HG03135 (cell line): Measurements from ENCODE around the gene SRP9.
"Not testable (repeated sequence)": the region's sequence is repeated elsewhere in the genome, so short reads cannot be mapped to it uniquely, and the experiment has no call there.

Experiments
- ATAC-seq: cut with Tn5 transposase; IDR thresholded peaks from one replicate; pipeline ENCODE4 v1.9.1; 2021; ENCODE audit warnings: mild to moderate bottlenecking, moderate library complexity; ENCODE audit not compliant: unreplicated experiment

Gene SRP9

DNA sequence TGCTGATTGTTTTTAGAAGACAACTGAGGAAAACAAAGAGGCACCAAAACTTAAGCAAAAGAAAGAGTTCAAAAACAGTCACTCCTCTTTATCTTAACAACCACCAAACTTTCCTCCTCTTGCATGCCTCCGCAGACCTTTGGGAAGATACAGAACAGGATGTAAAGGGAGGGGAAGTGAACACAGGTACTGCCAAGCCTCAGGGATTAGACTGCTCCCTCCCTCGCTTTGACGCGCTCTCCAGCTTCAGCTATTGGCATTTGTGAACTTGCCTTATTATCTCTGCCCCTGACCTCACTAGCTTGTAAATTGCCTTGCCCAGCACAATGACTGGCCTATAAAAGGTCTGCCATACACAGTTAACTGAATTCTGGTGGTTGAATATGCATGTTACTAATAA lies 4.8 kb upstream of the SRP9 start:
- no peak for ATAC-seq

DNA sequence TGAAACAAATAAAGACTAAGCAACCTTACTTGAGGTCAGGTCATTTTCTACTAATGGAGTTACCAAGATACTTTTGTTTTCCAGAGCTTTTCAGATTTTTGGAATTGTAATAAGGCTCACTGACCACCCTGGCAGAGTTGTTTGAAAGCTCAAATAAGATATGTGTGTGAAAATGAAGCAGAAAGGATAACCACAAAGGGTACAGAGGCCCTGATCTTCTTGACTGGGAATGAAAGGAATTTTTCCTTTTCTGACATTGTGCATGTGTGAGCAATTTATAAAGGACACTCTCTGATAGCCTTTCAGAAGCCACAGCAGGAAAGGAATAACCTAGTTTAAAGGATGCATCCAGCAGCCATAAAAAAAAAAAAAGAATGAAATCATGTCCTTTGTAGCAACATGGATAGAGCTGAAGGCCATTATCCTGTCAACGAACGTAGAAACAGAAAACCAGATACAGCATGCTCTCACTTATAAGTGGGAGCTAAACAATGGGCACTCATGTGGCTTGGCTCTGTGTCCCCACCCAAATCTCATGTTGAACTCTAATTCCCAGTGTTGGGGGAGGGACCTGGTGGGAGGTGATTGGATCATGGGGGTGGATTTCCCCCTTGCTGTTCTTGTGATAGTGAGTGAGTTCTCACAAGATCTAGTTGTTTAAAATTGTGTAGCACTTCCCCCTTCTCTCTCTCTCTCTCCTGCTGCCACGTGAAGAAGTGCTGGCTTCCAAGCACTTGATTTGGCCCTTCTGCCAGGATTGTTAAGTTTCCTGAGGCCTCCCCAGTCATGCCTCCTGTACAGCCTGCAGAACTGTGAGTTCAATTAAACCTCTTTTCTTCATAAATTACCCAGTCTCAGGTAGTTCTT lies 3.1 kb upstream of the SRP9 start:
- ATAC-seq = no peak

DNA sequence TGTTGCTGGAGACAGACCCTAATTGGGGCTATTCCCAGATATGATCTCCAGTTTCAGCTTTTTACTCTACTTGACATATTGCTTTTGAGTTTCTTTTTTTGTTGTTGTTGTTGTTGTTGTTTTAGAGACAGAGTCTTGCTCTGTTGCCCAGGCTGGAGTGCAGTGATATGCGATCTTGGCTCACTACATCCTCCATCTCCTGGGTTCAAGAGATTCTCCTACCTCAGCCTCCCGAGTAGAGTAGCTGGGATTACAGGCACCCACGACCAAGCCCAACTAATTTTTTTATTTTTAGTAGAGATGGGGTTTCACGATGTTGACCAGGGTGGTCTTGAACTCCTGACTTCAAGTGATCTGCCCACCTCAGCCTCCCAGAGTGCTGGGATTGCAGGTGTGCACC lies 1.3 kb upstream of the SRP9 start:
- ATAC-seq = no peak

DNA sequence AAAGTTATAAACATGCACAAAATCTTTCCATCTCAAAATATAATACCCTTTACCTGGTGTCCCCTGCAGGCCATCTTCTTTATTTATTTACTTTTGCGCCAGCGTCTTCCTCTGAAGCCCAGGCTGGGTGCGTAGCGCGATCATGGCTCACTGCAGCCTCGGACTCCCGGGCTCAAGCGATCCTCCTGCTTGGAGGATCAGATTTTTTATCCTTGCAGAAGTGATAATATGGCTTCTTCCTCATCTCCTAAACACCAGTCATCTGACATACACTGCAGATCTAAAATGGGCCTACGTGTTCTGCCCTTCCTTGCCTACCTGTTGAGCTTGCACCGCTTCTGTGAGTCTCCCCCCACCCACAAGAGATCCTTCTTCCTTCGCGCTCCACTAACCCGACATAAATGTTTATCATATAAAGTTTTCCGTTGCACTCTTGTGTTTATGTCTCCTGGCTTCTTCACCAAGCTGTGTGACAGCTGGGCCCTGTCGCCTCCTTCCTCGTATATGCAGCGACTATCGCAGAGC lies 506 bp upstream of the SRP9 start:
- ATAC-seq = peak; percentile 17

DNA sequence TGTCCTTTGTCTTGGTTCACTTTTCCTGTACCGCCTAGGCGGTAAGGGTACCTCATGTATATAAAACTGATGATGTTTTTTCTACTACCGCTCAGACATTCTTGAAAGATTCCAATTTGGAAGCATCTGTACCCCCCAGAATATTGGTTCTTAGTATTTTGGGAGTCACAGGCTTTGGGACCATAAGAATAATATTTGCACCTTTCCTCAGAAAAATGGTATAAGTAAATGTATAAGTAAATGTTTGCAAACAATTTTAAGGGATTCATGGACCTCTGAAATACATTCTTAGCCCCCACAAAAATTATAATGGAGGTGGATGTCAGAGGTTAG lies 677 bp downstream of the SRP9 start:
- ATAC-seq = no peak

DNA sequence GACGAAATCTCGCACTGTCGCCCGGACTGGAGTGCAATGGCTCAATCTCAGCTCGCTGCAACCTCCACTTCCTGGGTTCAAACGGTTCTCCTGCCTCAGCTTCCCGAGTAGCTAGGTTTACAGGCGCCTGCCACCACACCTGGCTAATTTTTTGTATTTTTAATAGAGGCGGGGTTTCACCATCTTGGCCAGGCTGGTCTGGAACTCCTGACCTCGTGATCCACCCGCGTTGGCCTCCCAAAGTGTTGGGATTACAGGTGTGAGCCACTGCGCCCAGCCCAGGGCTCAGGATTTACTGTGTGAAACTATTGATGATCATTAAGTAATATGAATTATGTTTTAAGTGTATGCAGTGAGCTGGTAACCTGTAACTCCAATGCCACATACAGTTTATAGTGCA lies 1.5 kb downstream of the SRP9 start:
- not testable (repeated sequence) for ATAC-seq

DNA sequence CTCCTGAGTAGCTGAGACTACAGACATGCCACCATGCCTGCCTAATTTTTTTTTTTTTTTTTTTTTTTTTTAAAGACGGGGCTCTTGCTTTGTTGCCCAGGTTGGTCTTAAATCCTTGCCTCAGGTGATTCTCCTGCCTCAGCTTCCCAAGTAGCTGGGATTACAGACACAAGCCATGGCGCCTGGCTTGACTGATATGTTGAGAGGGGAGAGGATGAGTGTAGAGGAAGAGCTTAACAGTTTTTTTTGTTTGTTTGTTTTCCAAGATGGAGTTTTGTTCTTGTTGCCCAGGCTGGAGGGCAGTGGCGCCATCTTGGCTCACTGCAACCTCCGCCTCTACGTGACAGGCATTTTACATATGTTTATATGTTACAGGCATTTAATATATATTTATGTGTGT lies 2.5 kb downstream of the SRP9 start:
- ATAC-seq = no peak

DNA sequence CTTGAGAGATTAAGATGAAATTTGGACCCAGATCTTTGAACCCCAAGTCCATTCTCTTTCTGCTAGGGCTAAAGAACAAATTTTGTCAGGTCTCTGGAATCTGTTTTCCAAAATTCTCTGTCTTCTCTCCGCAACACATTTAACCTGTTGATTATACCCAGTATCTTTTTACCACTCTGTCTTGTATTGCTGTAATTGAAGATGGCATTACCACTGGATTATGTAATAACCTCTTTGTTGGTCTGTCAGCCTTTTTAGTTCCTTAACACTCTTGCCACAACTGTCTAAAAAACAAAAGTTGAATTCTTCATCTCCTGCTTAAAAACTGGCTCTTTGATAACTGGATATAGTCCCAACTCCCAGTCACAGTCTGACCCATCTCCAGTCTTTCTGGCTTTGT lies 3.0 kb downstream of the SRP9 start:
- no peak for ATAC-seq

DNA sequence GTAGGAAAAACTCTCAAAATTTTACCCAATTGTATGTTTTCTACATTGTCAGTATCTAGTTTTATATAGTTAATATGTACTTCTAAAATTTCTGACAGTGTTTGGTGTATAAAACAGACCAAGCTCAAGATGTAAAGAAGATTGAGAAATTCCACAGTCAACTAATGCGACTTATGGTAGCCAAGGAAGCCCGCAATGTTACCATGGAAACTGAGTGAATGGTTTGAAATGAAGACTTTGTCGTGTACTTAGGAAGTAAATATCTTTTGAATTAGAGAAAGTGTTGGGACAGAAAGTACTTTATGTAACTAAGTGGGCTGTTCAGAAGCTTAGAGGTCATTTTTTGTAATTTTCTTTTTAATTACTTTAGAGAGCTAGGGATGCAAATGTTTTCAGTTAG lies 11.5 kb downstream of the SRP9 start:
- ATAC-seq = not testable (repeated sequence)

DNA sequence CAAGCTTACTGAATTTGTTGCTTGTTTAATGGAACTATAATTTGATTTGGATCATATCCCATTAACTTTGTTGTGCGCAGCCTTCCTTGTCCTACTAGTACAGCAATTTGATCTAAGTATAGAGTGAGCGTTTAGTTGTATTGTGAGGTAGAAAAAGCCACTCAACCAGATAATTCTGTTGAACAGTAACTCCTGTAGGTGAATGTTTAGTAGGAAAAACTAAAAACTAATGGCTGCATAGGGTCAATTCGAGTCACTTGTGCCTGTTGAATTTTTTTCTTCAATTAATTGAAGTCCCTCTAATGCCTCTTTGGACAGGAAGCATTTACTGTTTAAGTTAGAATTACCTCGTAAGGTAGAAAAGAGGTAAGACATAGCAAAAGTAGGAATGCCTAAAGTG lies 17.3 kb downstream of the SRP9 start:
- no peak for ATAC-seq

DNA sequence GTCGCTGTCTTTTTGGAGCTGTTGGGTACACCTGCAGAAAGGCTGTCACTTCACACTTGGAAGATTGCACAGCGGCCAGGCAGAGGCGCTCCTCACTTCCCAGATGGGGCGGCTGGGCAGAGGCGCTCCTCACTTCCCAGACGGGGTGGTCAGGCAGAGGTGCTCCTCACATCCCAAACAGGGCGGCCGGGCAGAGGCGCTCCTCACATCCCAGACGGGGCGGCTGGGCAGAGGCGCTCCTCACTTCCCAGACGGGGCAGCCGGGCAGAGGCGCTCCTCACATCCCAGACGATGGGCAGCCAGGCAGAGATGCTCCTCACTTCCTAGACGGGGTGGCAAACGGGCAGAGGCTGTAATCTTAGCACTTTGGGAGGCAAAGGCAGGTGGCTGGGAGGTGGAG lies 18.5 kb downstream of the SRP9 start:
- not testable (repeated sequence) for ATAC-seq

DNA sequence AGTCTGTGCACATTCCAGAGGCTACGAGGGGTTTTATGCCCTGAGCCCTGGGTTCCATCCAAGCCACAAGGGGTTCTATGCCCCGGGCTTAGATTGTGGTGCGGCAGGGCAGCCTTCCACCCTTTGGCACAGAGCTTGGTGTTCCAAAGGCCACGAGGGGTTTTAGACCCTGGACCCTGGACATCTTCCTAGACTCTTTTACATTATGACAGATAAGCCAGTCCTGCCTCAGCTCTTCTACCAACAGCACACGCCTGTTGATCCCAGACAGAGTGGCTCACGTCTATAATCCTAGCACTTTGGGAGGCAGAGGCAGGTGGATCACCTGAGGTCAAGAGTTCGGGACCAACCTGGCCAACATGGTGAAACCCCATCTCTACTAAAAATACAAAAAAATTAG lies 23.5 kb downstream of the SRP9 start:
- ATAC-seq = not testable (repeated sequence)

DNA sequence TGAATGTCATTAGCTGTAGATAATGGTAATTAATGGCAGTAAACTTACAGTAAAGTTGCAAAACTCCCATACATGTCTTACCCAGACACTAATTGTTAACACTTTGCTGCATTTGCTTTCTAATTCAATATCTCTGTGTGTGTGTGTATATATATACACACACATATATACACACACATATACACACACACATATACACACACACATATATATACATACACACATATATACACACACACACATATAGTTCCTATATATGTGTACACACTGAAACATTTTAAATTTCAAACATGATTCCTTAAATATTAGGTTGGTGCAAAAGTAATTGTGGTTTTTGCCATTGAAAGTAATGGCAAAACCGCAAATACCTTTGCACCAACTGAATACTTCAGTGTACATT lies 28.6 kb downstream of the SRP9 start:
- no peak for ATAC-seq

DNA sequence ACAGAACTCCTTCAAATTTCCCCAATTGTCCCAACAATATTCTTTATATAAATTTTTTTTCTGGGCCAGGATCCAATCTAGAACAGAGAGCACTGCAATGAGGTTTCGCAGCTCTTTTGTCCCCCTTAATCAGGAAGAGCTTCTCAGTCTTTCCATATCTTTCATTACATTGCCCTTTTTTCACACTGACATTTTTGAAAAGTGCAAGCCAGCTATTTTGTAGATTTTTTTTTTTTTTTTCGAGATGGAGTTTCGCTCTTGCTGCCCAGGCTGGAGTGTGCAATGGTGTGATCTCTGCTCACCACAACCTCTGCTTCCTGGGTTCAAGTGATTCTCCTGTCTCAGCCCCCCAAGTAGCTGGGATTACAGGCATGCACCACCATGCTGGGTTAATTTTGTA lies 29.1 kb downstream of the SRP9 start:
- ATAC-seq = not testable (repeated sequence)

DNA sequence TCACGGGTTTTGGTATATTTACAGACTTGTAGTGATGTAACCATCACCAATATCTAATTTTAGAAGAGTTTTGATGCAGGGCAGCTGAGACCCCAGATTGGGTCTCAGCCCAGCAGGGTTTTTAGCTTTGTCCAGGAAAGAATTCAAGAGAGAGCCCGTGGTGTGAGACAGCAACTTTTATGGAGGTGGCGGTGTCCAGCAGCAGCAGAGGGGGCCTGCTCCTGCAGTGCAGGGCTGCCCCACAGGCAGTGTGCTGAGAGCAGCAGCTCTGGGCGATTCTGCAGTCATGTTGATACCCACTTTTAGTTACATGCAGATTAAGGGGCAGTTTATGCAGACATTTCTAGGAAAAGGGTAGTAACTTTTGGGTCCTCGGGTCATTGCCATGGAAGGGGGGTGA lies 30.5 kb downstream of the SRP9 start:
- no peak for ATAC-seq

DNA sequence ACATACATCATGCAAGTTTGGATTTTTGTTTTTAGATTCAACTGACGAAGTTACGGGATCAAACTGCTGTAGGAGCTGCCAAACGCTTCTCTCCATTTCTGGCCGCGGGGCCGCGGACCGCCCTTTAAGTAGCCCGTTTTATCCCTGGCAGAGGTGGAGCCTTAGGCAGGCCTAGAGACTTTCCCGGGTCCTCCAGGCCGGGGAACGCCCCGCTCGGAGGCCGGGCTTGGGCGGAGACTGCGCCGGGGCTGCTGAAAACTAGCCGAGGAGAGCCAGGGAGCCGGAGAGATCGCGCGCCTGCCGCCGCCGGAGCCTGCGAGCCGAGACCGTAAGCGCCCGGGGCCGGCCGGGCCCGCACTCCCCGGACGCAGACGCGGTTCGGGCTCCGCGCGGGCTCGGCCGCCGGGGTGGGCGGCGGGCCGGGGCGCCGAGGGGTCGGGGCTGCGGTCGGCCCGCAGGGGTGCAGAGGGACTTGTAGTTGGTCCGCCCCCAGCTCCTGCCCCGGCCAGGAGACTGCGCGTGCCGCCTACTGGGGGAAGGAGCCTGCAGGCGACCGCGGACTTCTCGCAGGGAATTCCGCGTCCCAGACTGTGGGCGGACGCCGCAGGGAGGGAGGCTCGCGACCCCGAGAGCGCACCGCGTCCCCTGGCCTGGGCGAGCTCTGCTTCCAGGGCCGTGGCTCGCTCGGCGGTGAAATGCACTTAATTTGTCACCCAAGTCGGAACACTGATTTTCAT lies 32.4 kb downstream of the SRP9 start, which contains the start of gene EPHX1:
Gene EPHX1, plus strand, starts transcription at position 283 of the 737 bp plus-strand sequence. CDS start 18,606 bp downstream, outside the sequence.
- ATAC-seq = peak; percentile 87

DNA sequence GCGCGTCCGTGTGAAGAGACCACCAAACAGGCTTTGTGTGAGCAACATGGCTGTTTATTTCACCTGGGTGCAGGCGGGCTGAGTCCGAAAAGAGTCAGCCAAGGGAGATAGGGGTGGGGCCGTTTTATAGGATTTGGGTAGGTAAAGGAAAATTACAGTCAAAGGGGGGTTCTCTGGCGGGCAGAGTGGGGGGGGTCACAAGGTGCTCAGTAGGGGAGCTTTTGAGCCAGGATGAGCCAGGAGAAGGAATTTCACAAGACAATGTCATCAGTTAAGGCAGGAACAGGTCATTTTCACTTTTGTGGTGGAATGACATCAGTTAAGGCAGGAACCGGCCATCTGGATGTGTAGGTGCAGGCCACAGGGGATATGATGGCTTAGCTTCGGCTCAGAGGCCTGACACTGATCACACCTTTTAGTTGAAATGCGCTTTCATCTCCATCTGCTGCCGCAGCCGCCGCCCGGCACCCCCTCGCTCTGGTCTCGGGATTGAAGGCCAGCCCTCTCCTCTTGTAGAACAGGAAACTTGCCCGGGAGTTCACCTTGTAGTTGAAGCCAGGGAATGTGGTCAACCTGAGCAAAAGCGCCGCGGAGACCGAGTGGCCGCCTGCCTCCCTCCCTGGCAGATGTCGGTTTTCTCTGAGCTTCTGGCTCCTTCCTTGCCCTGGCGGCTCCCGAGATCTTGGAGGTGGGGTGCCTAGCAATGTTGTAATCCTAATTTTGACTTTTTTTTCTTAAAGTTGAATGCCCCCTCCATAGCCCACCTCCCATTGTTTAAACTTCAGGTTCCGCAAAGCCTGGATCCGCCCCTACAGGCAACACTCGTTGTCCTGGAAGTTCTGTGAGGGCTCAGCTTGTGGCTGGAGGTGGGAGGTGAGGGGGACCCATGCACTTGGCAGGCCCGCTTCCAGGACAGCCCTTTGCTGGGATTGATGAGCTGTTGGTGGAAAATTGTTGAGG lies 33.2 kb downstream of the SRP9 start:
- ATAC-seq = peak; percentile 6

DNA sequence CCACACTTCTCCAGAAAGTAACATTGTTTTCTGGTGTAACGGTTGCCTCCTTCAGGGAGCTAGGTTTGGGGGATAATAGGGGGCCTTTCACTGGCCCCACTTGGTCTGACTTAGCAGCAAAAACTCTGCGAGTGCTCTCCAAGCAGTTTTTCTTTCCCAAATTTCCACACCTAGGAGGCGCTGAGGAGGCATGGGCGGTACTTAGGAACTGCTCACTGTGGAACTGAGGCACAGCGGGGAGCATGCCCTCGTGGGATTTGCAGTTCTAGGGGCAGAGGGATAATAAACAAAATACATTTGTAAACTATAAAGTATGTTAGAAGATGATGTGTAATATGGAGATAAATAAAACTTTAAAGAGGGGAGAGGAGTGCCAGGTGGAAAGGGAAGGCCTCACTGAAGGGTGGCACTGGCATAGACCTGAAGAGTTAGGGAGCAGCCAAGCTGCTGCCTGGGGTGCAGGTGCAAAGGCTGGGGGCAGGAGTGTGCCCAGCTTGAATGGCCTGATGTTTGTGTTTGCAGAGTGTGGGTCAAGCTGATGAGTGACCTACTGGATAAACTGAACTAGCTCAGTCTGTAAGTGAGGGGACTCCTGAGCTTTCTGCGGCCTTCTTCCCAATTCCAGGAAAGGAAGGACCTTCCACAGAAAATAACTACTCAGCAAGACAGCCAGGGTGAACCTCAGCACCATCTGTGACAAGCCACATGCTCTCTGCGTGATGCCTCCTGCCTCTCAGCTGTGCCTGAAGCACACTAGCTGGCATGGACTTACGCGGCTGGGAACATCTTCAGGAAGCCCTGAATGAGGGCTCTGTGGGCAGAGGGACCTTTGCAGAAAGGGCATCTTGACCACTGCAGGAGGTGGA lies 34.2 kb downstream of the SRP9 start:
- ATAC-seq = no peak

DNA sequence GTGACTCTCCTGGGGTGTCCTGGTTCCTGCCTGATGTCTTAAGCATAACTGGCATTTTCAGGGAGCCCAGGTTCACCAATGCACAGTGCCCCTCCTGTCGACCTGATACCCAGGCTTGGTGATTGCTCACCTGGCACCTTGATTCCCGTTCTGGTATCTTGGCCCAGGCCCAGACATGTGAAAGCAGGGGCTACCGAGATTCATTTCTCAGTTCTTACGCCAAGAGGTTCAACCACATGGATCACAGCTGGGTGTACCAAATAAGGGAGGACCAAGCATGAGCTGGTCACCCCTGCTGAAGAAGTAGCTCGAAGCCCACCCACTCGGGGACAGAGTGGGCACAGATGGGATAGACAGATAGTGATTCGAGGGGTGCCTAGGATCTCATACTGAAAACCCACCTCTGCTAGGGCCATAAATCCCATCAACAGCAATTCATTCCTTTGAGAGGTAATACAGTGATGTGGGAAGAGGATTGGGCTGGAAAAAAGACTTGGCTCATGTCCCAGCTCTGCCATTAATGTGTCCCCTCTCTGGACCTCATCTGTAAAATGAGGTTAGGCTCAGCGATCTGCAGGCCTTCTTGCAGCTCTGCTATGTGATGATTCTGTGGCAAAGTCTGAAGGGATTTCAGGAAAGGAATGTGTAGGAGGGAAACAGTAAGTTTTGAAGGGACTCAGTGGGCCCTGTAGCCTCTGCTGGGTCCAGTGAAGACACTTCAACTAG lies 35.0 kb downstream of the SRP9 start:
- no peak for ATAC-seq
